ENCODE results near the gene FAM193A. TPM values are rescaled to one million over a fixed set of nuclear protein-coding genes. Genes with fewer than 3 reads are reported as not detected.
"Not testable (repeated sequence)": the region's sequence is repeated elsewhere in the genome, so short reads cannot be mapped to it uniquely, and the experiment has no call there.

The FAM193A gene
- total and polyA plus RNA-seq, 5 donors from 2014 or later = 0.71 to 44.3 (median 1.6) TPM

- Histone ChIP-seq H3K4me1 (ENCODE audit: control insufficient read depth, insufficient read depth, low read length, poor library complexity, severe bottlenecking) (no peaks in the 10 kb centered on the region), H3K27ac (ENCODE audit: insufficient read depth, low read length, poor library complexity, severe bottlenecking) (no peak overlapping the region), H3K27me3 (ENCODE audit: control insufficient read depth, insufficient read depth, low read length) (no peaks in the 10 kb centered on the region), H3K36me3 (ENCODE audit: control insufficient read depth, insufficient read depth, low read length) (peaks cover 4% of the 10 kb centered on the region), H3K9me3 (ENCODE audit: control insufficient read depth in 2 of 2, low read length in 2 of 2) (no peaks in the 10 kb centered on the region), H3K4me3 (ENCODE audit: low read depth, low read length) (no peak overlapping the region)
- no peak for DNase-seq
- no peak overlapping the region for H3K27ac Mint-ChIP-seq
- peaks cover 19% of the 10 kb centered on the region for H3K36me3 Mint-ChIP-seq
- no peak for ATAC-seq (ENCODE audit: low read depth in 2 of 2)
- H3K4me3 Mint-ChIP-seq = no peak overlapping the region
- no peaks in the 10 kb centered on the region for H3K9me3 Mint-ChIP-seq
- peaks cover 12 to 48% (median 28%) of the 10 kb centered on the region in 4 donors for H3K4me1 Mint-ChIP-seq
- H3K27me3 Mint-ChIP-seq = no peaks in the 10 kb centered on the region
Measured at GRCh38 chr4:2604614-2605013, 68.2 kb downstream of the FAM193A start.

GRCh38 chr4:2606960-2607506, 70.6 kb downstream of the FAM193A start:
- H3K4me3 Mint-ChIP-seq = no peak overlapping the region
- Histone ChIP-seq H3K4me1 (ENCODE audit: control insufficient read depth, insufficient read depth, low read length, poor library complexity, severe bottlenecking) (no peaks in the 10 kb centered on the region), H3K27ac (ENCODE audit: insufficient read depth, low read length, poor library complexity, severe bottlenecking) (no peak overlapping the region), H3K4me3 (ENCODE audit: low read depth, low read length) (no peak overlapping the region), H3K36me3 (ENCODE audit: control insufficient read depth, insufficient read depth, low read length) (no peaks in the 10 kb centered on the region), H3K9me3 (ENCODE audit: control insufficient read depth in 2 of 2, low read length in 2 of 2) (no peaks in the 10 kb centered on the region), H3K27me3 (ENCODE audit: control insufficient read depth, insufficient read depth, low read length) (no peaks in the 10 kb centered on the region)
- peaks cover 12 to 40% (median 24%) of the 10 kb centered on the region in 4 donors for H3K4me1 Mint-ChIP-seq
- DNase-seq (no peak), ATAC-seq (ENCODE audit: low read depth in 2 of 2) (no peak)
- peaks cover 9% of the 10 kb centered on the region for H3K36me3 Mint-ChIP-seq
- no peaks in the 10 kb centered on the region for H3K9me3 Mint-ChIP-seq
- H3K27ac Mint-ChIP-seq = peak overlapping the region in 1 of 3 donors; percentile 15
- H3K27me3 Mint-ChIP-seq = no peaks in the 10 kb centered on the region

- Mint-ChIP-seq H3K4me1 (peaks cover 15 to 44% (median 29%) of the 10 kb centered on the region in 4 donors), H3K27me3 (no peaks in the 10 kb centered on the region), H3K27ac (peak overlapping the region in 2 of 3 donors; percentile 10 to 15), H3K36me3 (peaks cover 9% of the 10 kb centered on the region), H3K9me3 (no peaks in the 10 kb centered on the region), H3K4me3 (no peak overlapping the region)
- DNase-seq = no peak
- ATAC-seq (ENCODE audit: low read depth in 2 of 2) = no peak
- Histone ChIP-seq H3K4me3 (ENCODE audit: low read depth, low read length) (no peak overlapping the region), H3K36me3 (ENCODE audit: control insufficient read depth, insufficient read depth, low read length) (no peaks in the 10 kb centered on the region), H3K9me3 (ENCODE audit: control insufficient read depth in 2 of 2, low read length in 2 of 2) (no peaks in the 10 kb centered on the region), H3K27ac (ENCODE audit: insufficient read depth, low read length, poor library complexity, severe bottlenecking) (no peak overlapping the region), H3K4me1 (ENCODE audit: control insufficient read depth, insufficient read depth, low read length, poor library complexity, severe bottlenecking) (no peaks in the 10 kb centered on the region), H3K27me3 (ENCODE audit: control insufficient read depth, insufficient read depth, low read length) (no peaks in the 10 kb centered on the region)
Measured at GRCh38 chr4:2607822-2608221, 71.4 kb downstream of the FAM193A start.

- no peak overlapping the region for H3K27ac ChIP-seq (ENCODE audit: insufficient read depth, low read length, poor library complexity, severe bottlenecking)
- no peak for DNase-seq
- ATAC-seq (ENCODE audit: low read depth in 2 of 2) = no peak
- Mint-ChIP-seq H3K9me3 (no peaks in the 10 kb centered on the region), H3K27me3 (no peaks in the 10 kb centered on the region), H3K27ac (no peak overlapping the region), H3K36me3 (peaks cover 9% of the 10 kb centered on the region), H3K4me1 (peaks cover 16 to 46% (median 30%) of the 10 kb centered on the region in 4 donors), H3K4me3 (no peak overlapping the region)
- no peaks in the 10 kb centered on the region for H3K4me1 ChIP-seq (ENCODE audit: control insufficient read depth, insufficient read depth, low read length, poor library complexity, severe bottlenecking)
- H3K36me3 ChIP-seq (ENCODE audit: control insufficient read depth, insufficient read depth, low read length) = no peaks in the 10 kb centered on the region
- no peak overlapping the region for H3K4me3 ChIP-seq (ENCODE audit: low read depth, low read length)
- no peaks in the 10 kb centered on the region for H3K9me3 ChIP-seq (ENCODE audit: control insufficient read depth in 2 of 2, low read length in 2 of 2)
- H3K27me3 ChIP-seq (ENCODE audit: control insufficient read depth, insufficient read depth, low read length) = no peaks in the 10 kb centered on the region
Measured at GRCh38 chr4:2608291-2608690, 71.8 kb downstream of the FAM193A start.

- Mint-ChIP-seq H3K4me3 (no peak overlapping the region), H3K9me3 (no peaks in the 10 kb centered on the region), H3K27ac (no peak overlapping the region), H3K27me3 (no peaks in the 10 kb centered on the region), H3K4me1 (peaks cover 20 to 50% (median 40%) of the 10 kb centered on the region in 4 donors), H3K36me3 (peaks cover 2% of the 10 kb centered on the region)
- peaks cover 3% of the 10 kb centered on the region for H3K36me3 ChIP-seq (ENCODE audit: control insufficient read depth, insufficient read depth, low read length)
- H3K4me1 ChIP-seq (ENCODE audit: control insufficient read depth, insufficient read depth, low read length, poor library complexity, severe bottlenecking) = peaks cover 3% of the 10 kb centered on the region
- ATAC-seq (ENCODE audit: low read depth in 2 of 2) = no peak
- no peaks in the 10 kb centered on the region for H3K27me3 ChIP-seq (ENCODE audit: control insufficient read depth, insufficient read depth, low read length)
- no peak overlapping the region for H3K4me3 ChIP-seq (ENCODE audit: low read depth, low read length)
- no peak for DNase-seq
- H3K27ac ChIP-seq (ENCODE audit: insufficient read depth, low read length, poor library complexity, severe bottlenecking) = no peak overlapping the region
- no peaks in the 10 kb centered on the region for H3K9me3 ChIP-seq (ENCODE audit: control insufficient read depth in 2 of 2, low read length in 2 of 2)
Measured at GRCh38 chr4:2615821-2616220, 79.4 kb downstream of the FAM193A start.

- Mint-ChIP-seq H3K9me3 (no peaks in the 10 kb centered on the region), H3K27me3 (no peaks in the 10 kb centered on the region), H3K36me3 (peaks cover 6% of the 10 kb centered on the region), H3K4me1 (peaks cover 16 to 59% (median 43%) of the 10 kb centered on the region in 4 donors), H3K27ac (no peak overlapping the region), H3K4me3 (peak overlapping the region in 1 of 4 donors; percentile 19)
- Histone ChIP-seq H3K4me1 (ENCODE audit: control insufficient read depth, insufficient read depth, low read length, poor library complexity, severe bottlenecking) (peaks cover 3% of the 10 kb centered on the region), H3K9me3 (ENCODE audit: control insufficient read depth in 2 of 2, low read length in 2 of 2) (no peaks in the 10 kb centered on the region), H3K27ac (ENCODE audit: insufficient read depth, low read length, poor library complexity, severe bottlenecking) (no peak overlapping the region), H3K36me3 (ENCODE audit: control insufficient read depth, insufficient read depth, low read length) (peaks cover 3% of the 10 kb centered on the region), H3K4me3 (ENCODE audit: low read depth, low read length) (no peak overlapping the region), H3K27me3 (ENCODE audit: control insufficient read depth, insufficient read depth, low read length) (no peaks in the 10 kb centered on the region)
- ATAC-seq (ENCODE audit: low read depth in 2 of 2) (no peak), DNase-seq (no peak)
Measured at GRCh38 chr4:2617955-2618354, 81.5 kb downstream of the FAM193A start.

GRCh38 chr4:2618729-2619128, 82.3 kb downstream of the FAM193A start:
- not testable (repeated sequence) for H3K9me3 Mint-ChIP-seq; H3K4me3 ChIP-seq (ENCODE audit: low read depth, low read length); ATAC-seq (ENCODE audit: low read depth in 2 of 2); H3K27ac ChIP-seq (ENCODE audit: insufficient read depth, low read length, poor library complexity, severe bottlenecking); DNase-seq; H3K4me3 Mint-ChIP-seq; H3K36me3 Mint-ChIP-seq; H3K4me1 ChIP-seq (ENCODE audit: control insufficient read depth, insufficient read depth, low read length, poor library complexity, severe bottlenecking); H3K27me3 ChIP-seq (ENCODE audit: control insufficient read depth, insufficient read depth, low read length); H3K27ac Mint-ChIP-seq; H3K27me3 Mint-ChIP-seq; H3K9me3 ChIP-seq (ENCODE audit: control insufficient read depth in 2 of 2, low read length in 2 of 2); H3K36me3 ChIP-seq (ENCODE audit: control insufficient read depth, insufficient read depth, low read length)
- peaks cover 16 to 63% (median 42%) of the 10 kb centered on the region in 4 donors for H3K4me1 Mint-ChIP-seq

GRCh38 chr4:2619459-2619858, 83.0 kb downstream of the FAM193A start:
- no peaks in the 10 kb centered on the region for H3K9me3 ChIP-seq (ENCODE audit: control insufficient read depth in 2 of 2, low read length in 2 of 2)
- H3K27ac Mint-ChIP-seq = no peak overlapping the region
- no peak for ATAC-seq (ENCODE audit: low read depth in 2 of 2)

More at GRCh38 chr4:2619459-2619858, 83.0 kb downstream of the FAM193A start:
- no peak overlapping the region for H3K27ac ChIP-seq (ENCODE audit: insufficient read depth, low read length, poor library complexity, severe bottlenecking)
- H3K36me3 Mint-ChIP-seq = peaks cover 6% of the 10 kb centered on the region
- H3K4me1 ChIP-seq (ENCODE audit: control insufficient read depth, insufficient read depth, low read length, poor library complexity, severe bottlenecking) = peaks cover 2% of the 10 kb centered on the region
- peaks cover 11 to 59% (median 35%) of the 10 kb centered on the region in 4 donors for H3K4me1 Mint-ChIP-seq
- H3K36me3 ChIP-seq (ENCODE audit: control insufficient read depth, insufficient read depth, low read length) = peaks cover 3% of the 10 kb centered on the region
- H3K4me3 ChIP-seq (ENCODE audit: low read depth, low read length) = no peak overlapping the region
- no peak for DNase-seq
- no peak overlapping the region for H3K4me3 Mint-ChIP-seq
- no peaks in the 10 kb centered on the region for H3K27me3 ChIP-seq (ENCODE audit: control insufficient read depth, insufficient read depth, low read length)
- H3K27me3 Mint-ChIP-seq = no peaks in the 10 kb centered on the region
- H3K9me3 Mint-ChIP-seq = no peaks in the 10 kb centered on the region

Measured in CD4-positive, CD25-positive, alpha-beta regulatory T cell (primary cell).